Measurements from ENCODE around the gene UCHL5.

DNA sequence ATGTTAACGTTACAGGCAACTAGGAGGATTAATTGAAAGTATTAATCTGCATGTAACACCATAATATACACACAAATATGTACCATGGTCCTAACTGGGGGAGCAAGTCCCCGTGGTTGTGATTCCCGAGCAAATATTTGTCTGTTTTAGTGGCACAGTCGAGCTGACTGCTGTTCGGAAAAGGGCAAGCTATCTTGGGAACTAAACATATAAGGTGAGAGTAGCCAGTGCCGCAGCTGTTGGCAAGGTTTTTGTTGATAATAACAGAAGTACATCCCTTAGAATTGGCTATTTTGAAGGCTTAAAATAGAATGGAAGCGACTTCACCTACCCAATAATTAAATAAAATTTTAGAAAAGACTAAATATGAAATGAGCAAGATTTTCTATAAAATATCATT lies 45.5 kb downstream of the UCHL5 start:
- TF ChIP-seq, protein P1, sequence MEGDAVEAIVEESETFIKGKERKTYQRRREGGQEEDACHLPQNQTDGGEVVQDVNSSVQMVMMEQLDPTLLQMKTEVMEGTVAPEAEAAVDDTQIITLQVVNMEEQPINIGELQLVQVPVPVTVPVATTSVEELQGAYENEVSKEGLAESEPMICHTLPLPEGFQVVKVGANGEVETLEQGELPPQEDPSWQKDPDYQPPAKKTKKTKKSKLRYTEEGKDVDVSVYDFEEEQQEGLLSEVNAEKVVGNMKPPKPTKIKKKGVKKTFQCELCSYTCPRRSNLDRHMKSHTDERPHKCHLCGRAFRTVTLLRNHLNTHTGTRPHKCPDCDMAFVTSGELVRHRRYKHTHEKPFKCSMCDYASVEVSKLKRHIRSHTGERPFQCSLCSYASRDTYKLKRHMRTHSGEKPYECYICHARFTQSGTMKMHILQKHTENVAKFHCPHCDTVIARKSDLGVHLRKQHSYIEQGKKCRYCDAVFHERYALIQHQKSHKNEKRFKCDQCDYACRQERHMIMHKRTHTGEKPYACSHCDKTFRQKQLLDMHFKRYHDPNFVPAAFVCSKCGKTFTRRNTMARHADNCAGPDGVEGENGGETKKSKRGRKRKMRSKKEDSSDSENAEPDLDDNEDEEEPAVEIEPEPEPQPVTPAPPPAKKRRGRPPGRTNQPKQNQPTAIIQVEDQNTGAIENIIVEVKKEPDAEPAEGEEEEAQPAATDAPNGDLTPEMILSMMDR (IDR thresholded peaks at IDR 0.05) = no peak
- no peak for TF ChIP-seq ZFX (IDR thresholded peaks at IDR 0.05; ENCODE audit: borderline replicate concordance)
